NCI-H2196 (cell line): ENCODE measurements around the gene PWWP2B.

Experiments used
- DNase-seq: peaks from one replicate; lab custom pipeline; 2025; ENCODE audit not compliant: unreplicated experiment; lab: John Stamatoyannopoulos, UW

The PWWP2B gene

DNA sequence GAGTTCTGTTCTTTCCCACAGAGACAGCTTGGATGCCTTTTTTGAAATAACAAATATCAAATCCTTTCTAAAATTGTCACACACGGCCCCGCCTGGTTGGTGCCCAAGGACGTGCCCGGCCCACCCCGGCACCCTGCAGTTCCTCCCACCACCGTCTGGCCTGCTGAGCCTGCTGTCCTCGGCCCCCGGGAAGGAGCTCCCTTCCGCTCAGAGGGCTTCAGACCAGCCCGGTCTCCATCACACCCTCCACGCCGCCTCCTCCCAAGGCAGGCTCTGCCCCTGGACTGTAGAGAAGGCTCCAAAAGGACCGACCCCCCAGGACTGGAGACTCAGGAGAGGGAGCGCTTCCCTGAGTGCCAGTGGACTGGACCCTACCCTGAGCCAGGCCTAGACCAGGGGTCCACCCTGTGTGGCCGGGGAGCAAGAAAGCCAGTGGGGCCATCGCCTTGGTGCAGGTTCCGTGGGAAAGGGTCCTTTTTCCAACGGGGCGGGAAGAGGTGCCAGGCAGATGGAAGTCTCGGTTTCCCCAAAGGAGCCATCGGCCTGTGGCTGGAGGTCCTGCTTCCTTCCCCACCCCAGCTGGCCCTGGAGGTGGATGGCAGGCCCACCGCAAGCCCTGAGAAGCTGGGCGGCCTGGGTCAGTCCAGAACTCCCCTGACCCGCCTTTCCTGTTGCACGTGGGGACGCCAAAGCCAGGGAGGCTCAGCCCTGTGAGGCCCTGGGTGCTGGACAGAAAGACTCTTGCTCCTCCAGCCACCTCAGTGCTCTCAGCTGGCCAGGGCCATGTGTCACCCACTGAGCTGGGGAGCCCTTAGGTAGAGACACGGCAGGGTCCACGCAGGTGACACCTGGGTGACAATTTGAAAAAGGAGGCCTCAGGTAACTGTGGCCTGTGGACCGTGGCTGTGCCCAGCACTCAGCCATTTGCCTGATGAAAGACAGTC is 69.8 kb downstream of the PWWP2B start:
- no peak for DNase-seq
